Spleen (tissue), 11 donors: Measurements from ENCODE around the gene DEFB132. TPM values are rescaled to one million over a fixed set of nuclear protein-coding genes. Genes with fewer than 3 reads are reported as not detected.
"Not testable (repeated sequence)": the region's sequence is repeated elsewhere in the genome, so short reads cannot be mapped to it uniquely, and the experiment has no call there.

ENCODE experiments used
- DNase-seq: peaks from one replicate; pipeline ENCODE4 v3.0.0-alpha.2; 2020
- H3K27ac ChIP-seq, 8 donors: fragments of 200-600 bp; sonication (generic) in 7 of 8; 1 replicate in 4 of 8; 2 replicates in 4 of 8; pipeline versions ENCODE4 v1.5.0 to v1.8.0; 2016 to 2021; ENCODE audit warnings: inconsistent platforms in 4 of 8, mild to moderate bottlenecking in 4 of 8, moderate library complexity in 1 of 8
- H3K27me3 ChIP-seq, 7 donors: fragments of 200-600 bp; sonication (generic) in 6 of 7; replicated peaks in 1 of 7; 1 replicate in 4 of 7; 2 replicates in 3 of 7; pipeline versions ENCODE4 v1.5.0 to v1.8.0; 2016 to 2021; ENCODE audit warnings: inconsistent platforms in 3 of 7, mild to moderate bottlenecking in 1 of 7
- H3K36me3 ChIP-seq, 6 donors: fragments of 200-600 bp; sonication (generic) in 5 of 6; 1 replicate in 4 of 6; 2 replicates in 2 of 6; pipeline versions ENCODE4 v1.5.0 to v1.8.0; 2016 to 2021; ENCODE audit warnings: inconsistent platforms in 2 of 6
- H3K4me1 ChIP-seq, 6 donors: fragments of 200-600 bp; sonication (generic) in 5 of 6; 1 replicate in 3 of 6; 2 replicates in 3 of 6; pipeline versions ENCODE4 v1.5.0 to v1.8.0; 2016 to 2021; ENCODE audit warnings: inconsistent platforms in 3 of 6
- H3K4me3 ChIP-seq, 8 donors: fragments of 200-600 bp; sonication (generic) in 7 of 8; 1 replicate in 4 of 8; 2 replicates in 4 of 8; pipeline versions ENCODE4 v1.5.0 to v1.8.0; 2016 to 2021; ENCODE audit warnings: inconsistent platforms in 4 of 8, mild to moderate bottlenecking in 4 of 8, moderate library complexity in 2 of 8
- H3K9me3 ChIP-seq, 8 donors: fragments of 200-600 bp; sonication (generic) in 7 of 8; 1 replicate in 4 of 8; 2 replicates in 4 of 8; pipeline versions ENCODE4 v1.5.0 to v1.8.0; 2016 to 2021; ENCODE audit warnings: inconsistent platforms in 4 of 8
- CTCF ChIP-seq, 11 experiments: fragments of 200-600 bp in 7 of 11; fragments of 450-650 bp in 4 of 11; sonication (generic) in 4 of 11; IDR thresholded peaks in 8 of 11; conservative IDR thresholded peaks in 3 of 11; 1 replicate in 7 of 11; 2 replicates in 4 of 11; pipeline versions ENCODE4 v1.4.0 to v1.8.0; 2016 to 2021; ENCODE audit warnings: antibody characterized with exemption in 11 of 11, inconsistent platforms in 4 of 11, mild to moderate bottlenecking in 1 of 11
- POLR2A ChIP-seq, 3 donors: fragments of 450-650 bp; IDR thresholded peaks; one replicate each; pipeline ENCODE4 v1.5.1; 2017; ENCODE audit warnings: antibody characterized with exemption in 3 of 3, mild to moderate bottlenecking in 1 of 3
- POLR2AphosphoS5 ChIP-seq, 3 donors: sonication (generic); formaldehyde crosslinking; IDR thresholded peaks; one replicate each; pipeline ENCODE4 v1.5.1; 2017; ENCODE audit warnings: antibody characterized with exemption in 3 of 3
- WGBS, 5 donors: extraction: QIAGEN DNeasy Blood & Tissue Kit in 3 of 5; methylation state at CpG; one replicate each; pipeline versions ENCODE4 v1.1.5 to v1.1.7; 2013 to 2018; 5-methylcytosine and 5-hydroxymethylcytosine counted together
- intact Hi-C: fragments of 100-400 bp; cut with DNase I; formaldehyde crosslinking; loops from one replicate; pipeline ENCODE4 v1.15.0; 2023; ENCODE audit warnings: low total_unique reads
- polyA plus RNA-seq, 3 donors: library from polyadenylated mRNA; stranded (reverse); fragments of 200-250 nt; gene quantifications; one replicate each; pipeline ENCODE4 v1.2.1, GENCODE V29; 2013
- total RNA-seq, 7 donors: library from RNA; depleted of rRNA in 3 of 7; stranded (reverse); fragments of >200 nt in 3 of 7; fragmentation: NEBNext Ultra II Directional in 4 of 7; extraction: Animal tissue kit (Norgen Biotek cat#: 25700) in 4 of 7; gene quantifications; one replicate each; pipeline versions ENCODE4 v1.1.0 to v1.2.1, GENCODE V29; 2016 to 2021
- donor health status: healthy with polysubstance abuse.
- donor health status: DM: no; HTN: no; CAD: no; lungs with moderate emphysema.
- donor health status: DM: no; HTN: no; CAD: no.
- donor health status: Bipolar disorder and iron deficiency.
- donor health status: healthy.
- donor health status: DM: no; HTN: no; CAD: no.
- donor health status: DM: yes; HTN: yes; CAD: no.

DEFB132 gene
- total and polyA plus RNA-seq, 10 donors: not detected

GRCh38 chr20:237929-238328 is 19.6 kb upstream of the DEFB132 start:
- peak overlapping the region; percentile 2 to 82 (median 70) for H3K27ac ChIP-seq

GRCh38 chr20:242905-243304 is 14.6 kb upstream of the DEFB132 start:
- no peak overlapping the region for H3K27ac ChIP-seq
- no peak for TF ChIP-seq POLR2AphosphoS5 (IDR thresholded peaks at IDR 0.05)
- no peak for TF ChIP-seq POLR2A (IDR thresholded peaks at IDR 0.05)
- no peak for TF ChIP-seq CTCF (IDR thresholded peaks at IDR 0.05 in 8 of 11, conservative IDR thresholded peaks at IDR 0.05 in 3 of 11)
- peaks cover 0 to 4% (median 2%) of the 10 kb centered on the region in 6 donors for H3K4me1 ChIP-seq
- peaks cover 0 to 5% (median 0%) of the 10 kb centered on the region in 8 donors for H3K9me3 ChIP-seq
- intact Hi-C loops: no loop called here
- H3K36me3 ChIP-seq: no peaks in the 10 kb centered on the region
- H3K27me3 ChIP-seq: no peaks in the 10 kb centered on the region
- no peak for DNase-seq
- 86 to 91% (median 91%) methylated on average over 2 of the region's 2 CpGs for WGBS, 5 donors
- H3K4me3 ChIP-seq: no peak overlapping the region

More at GRCh38 chr20:237929-238328, 19.6 kb upstream of the DEFB132 start:
- no peak for DNase-seq
- no peaks in the 10 kb centered on the region for H3K36me3 ChIP-seq
- peaks cover 0 to 18% (median 11%) of the 10 kb centered on the region in 6 donors for H3K4me1 ChIP-seq
- intact Hi-C loops: no loop called here
- H3K4me3 ChIP-seq: peak overlapping the region in 5 of 8 donors; percentile 12 to 54 (median 22)
- H3K9me3 ChIP-seq: no peaks in the 10 kb centered on the region
- no peaks in the 10 kb centered on the region for H3K27me3 ChIP-seq
- WGBS, 5 donors: 45 to 63% (median 52%) methylated on average over 3 of the region's 3 CpGs
- TF ChIP-seq POLR2A (IDR thresholded peaks at IDR 0.05) (no peak), CTCF (IDR thresholded peaks at IDR 0.05 in 8 of 11, conservative IDR thresholded peaks at IDR 0.05 in 3 of 11) (no peak), POLR2AphosphoS5 (IDR thresholded peaks at IDR 0.05) (no peak)

GRCh38 chr20:251354-251753 is 6.2 kb upstream of the DEFB132 start:
- WGBS, 5 donors: 31 to 45% (median 40%) methylated on average over 2 of the region's 2 CpGs
- no peak overlapping the region for H3K27ac ChIP-seq
- TF ChIP-seq POLR2A (IDR thresholded peaks at IDR 0.05) (no peak), POLR2AphosphoS5 (IDR thresholded peaks at IDR 0.05) (no peak), CTCF (IDR thresholded peaks at IDR 0.05 in 8 of 11, conservative IDR thresholded peaks at IDR 0.05 in 3 of 11) (no peak)
- DNase-seq: no peak
- intact Hi-C loops: no loop called here
- peaks cover 0 to 6% (median 0%) of the 10 kb centered on the region in 7 donors for H3K27me3 ChIP-seq
- no peaks in the 10 kb centered on the region for H3K4me1 ChIP-seq
- H3K4me3 ChIP-seq: no peak overlapping the region
- peaks cover 0 to 5% (median 0%) of the 10 kb centered on the region in 8 donors for H3K9me3 ChIP-seq
- H3K36me3 ChIP-seq: no peaks in the 10 kb centered on the region

GRCh38 chr20:252801-253200 is 4.7 kb upstream of the DEFB132 start:
- intact Hi-C loops: no loop called here
- H3K9me3 ChIP-seq: no peaks in the 10 kb centered on the region

GRCh38 chr20:253447-253846 is 4.1 kb upstream of the DEFB132 start:
- H3K27me3 ChIP-seq, intact Hi-C loops, H3K4me1 ChIP-seq, H3K9me3 ChIP-seq, H3K27ac ChIP-seq, DNase-seq, H3K4me3 ChIP-seq, H3K36me3 ChIP-seq: not testable (repeated sequence)
- 44 to 78% (median 64%) methylated on average over 6 of the region's 6 CpGs for WGBS, 5 donors

More at GRCh38 chr20:252801-253200, 4.7 kb upstream of the DEFB132 start:
- TF ChIP-seq CTCF (IDR thresholded peaks at IDR 0.05 in 8 of 11, conservative IDR thresholded peaks at IDR 0.05 in 3 of 11) (no peak), POLR2A (IDR thresholded peaks at IDR 0.05) (no peak)
- H3K36me3 ChIP-seq: no peaks in the 10 kb centered on the region
- H3K4me1 ChIP-seq: no peaks in the 10 kb centered on the region
- WGBS, 5 donors: 83 to 91% (median 84%) methylated on average over 2 of the region's 2 CpGs
- no peak for DNase-seq
- no peak overlapping the region for H3K4me3 ChIP-seq
- H3K27ac ChIP-seq: no peak overlapping the region
- H3K27me3 ChIP-seq: peaks cover 0 to 6% (median 0%) of the 10 kb centered on the region in 7 donors
